ENCODE measurements around the gene OPRM1. TPM values are rescaled to one million over a fixed set of nuclear protein-coding genes. Genes with fewer than 3 reads are reported as not detected.
"Not testable (repeated sequence)": the region's sequence is repeated elsewhere in the genome, so short reads cannot be mapped to it uniquely, and the experiment has no call there.

Gene OPRM1
- total RNA-seq, 1 experiment from 2014 or later = not detected

- Mint-ChIP-seq H3K36me3 (ENCODE audit: insufficient read depth, unreplicated experiment) (no peaks in the 10 kb centered on the region), H3K4me1 (ENCODE audit: low read depth, unreplicated experiment) (no peaks in the 10 kb centered on the region), H3K27me3 (ENCODE audit: insufficient read depth, unreplicated experiment) (no peaks in the 10 kb centered on the region), H3K4me3 (ENCODE audit: unreplicated experiment) (no peak overlapping the region), H3K27ac (ENCODE audit: unreplicated experiment) (no peak overlapping the region), H3K9me3 (ENCODE audit: unreplicated experiment) (peaks cover 4% of the 10 kb centered on the region)
- Histone ChIP-seq H3K9me3 (peaks cover 8% of the 10 kb centered on the region; the same call in 1 of the 2 replicates), H3K4me3 (ENCODE audit: low read depth, low read length) (no peak overlapping the region), H3K36me3 (ENCODE audit: control insufficient read depth, insufficient read depth, low read length) (no peaks in the 10 kb centered on the region), H3K27me3 (replicated peaks; ENCODE audit: control insufficient read depth, insufficient read depth, low read length) (no peaks in the 10 kb centered on the region), H3K4me1 (no peaks in the 10 kb centered on the region)
- no peak for DNase-seq
- TF ChIP-seq CTCF (IDR thresholded peaks at IDR 0.05; ENCODE audit: insufficient read depth in 1 of 2, low read depth in 1 of 2, low read length in 1 of 2, severe bottlenecking in 1 of 2, unreplicated experiment in 1 of 2) = no peak
- POLR2A ChIA-PET = no interaction called here
- CTCF ChIA-PET = no interaction called here
- intact Hi-C loops (cut with micrococcal nuclease; ENCODE audit: unreplicated experiment) = no loop called here
- no TSS peak for BruUV-seq (replicated peaks)
These were observed 148.7 kb downstream of the OPRM1 start for GRCh38 chr6:154187714-154188113.

GRCh38 chr6:154196333-154196885 lies 157.4 kb downstream of the OPRM1 start:
- Histone ChIP-seq H3K4me3 (ENCODE audit: low read depth, low read length) (no peak overlapping the region), H3K4me1 (no peaks in the 10 kb centered on the region), H3K9me3 (no peaks in the 10 kb centered on the region), H3K36me3 (ENCODE audit: control insufficient read depth, insufficient read depth, low read length) (no peaks in the 10 kb centered on the region), H3K27me3 (replicated peaks; ENCODE audit: control insufficient read depth, insufficient read depth, low read length) (no peaks in the 10 kb centered on the region)
- no peaks in the 10 kb centered on the region for H3K27me3 Mint-ChIP-seq (ENCODE audit: insufficient read depth, unreplicated experiment)
- intact Hi-C loops (cut with micrococcal nuclease; ENCODE audit: unreplicated experiment) = no loop called here
- ChIA-PET CTCF (no interaction called here), POLR2A (no interaction called here)
- BruUV-seq (replicated peaks) = no TSS peak
- no peak for TF ChIP-seq CTCF (IDR thresholded peaks at IDR 0.05; ENCODE audit: insufficient read depth in 1 of 2, low read depth in 1 of 2, low read length in 1 of 2, severe bottlenecking in 1 of 2, unreplicated experiment in 1 of 2)
- no peak overlapping the region for H3K27ac Mint-ChIP-seq (ENCODE audit: unreplicated experiment)
- no peak for DNase-seq
- H3K9me3 Mint-ChIP-seq (ENCODE audit: unreplicated experiment) = no peaks in the 10 kb centered on the region
- H3K36me3 Mint-ChIP-seq (ENCODE audit: insufficient read depth, unreplicated experiment) = no peaks in the 10 kb centered on the region
- no peaks in the 10 kb centered on the region for H3K4me1 Mint-ChIP-seq (ENCODE audit: low read depth, unreplicated experiment)
- no peak overlapping the region for H3K4me3 Mint-ChIP-seq (ENCODE audit: unreplicated experiment)

- no peaks in the 10 kb centered on the region for H3K27me3 Mint-ChIP-seq (ENCODE audit: insufficient read depth, unreplicated experiment)
- Histone ChIP-seq H3K4me1 (no peaks in the 10 kb centered on the region), H3K27me3 (replicated peaks; ENCODE audit: control insufficient read depth, insufficient read depth, low read length) (no peaks in the 10 kb centered on the region), H3K36me3 (ENCODE audit: control insufficient read depth, insufficient read depth, low read length) (no peaks in the 10 kb centered on the region), H3K9me3 (no peaks in the 10 kb centered on the region), H3K4me3 (ENCODE audit: low read depth, low read length) (no peak overlapping the region)
- H3K4me3 Mint-ChIP-seq (ENCODE audit: unreplicated experiment) = no peak overlapping the region
- no TSS peak for BruUV-seq (replicated peaks)
- intact Hi-C loops (cut with micrococcal nuclease; ENCODE audit: unreplicated experiment) = no loop called here
- TF ChIP-seq CTCF (IDR thresholded peaks at IDR 0.05; ENCODE audit: insufficient read depth in 1 of 2, low read depth in 1 of 2, low read length in 1 of 2, severe bottlenecking in 1 of 2, unreplicated experiment in 1 of 2) = no peak
- no peaks in the 10 kb centered on the region for H3K4me1 Mint-ChIP-seq (ENCODE audit: low read depth, unreplicated experiment)
- H3K27ac Mint-ChIP-seq (ENCODE audit: unreplicated experiment) = no peak overlapping the region
- no peaks in the 10 kb centered on the region for H3K36me3 Mint-ChIP-seq (ENCODE audit: insufficient read depth, unreplicated experiment)
- no peaks in the 10 kb centered on the region for H3K9me3 Mint-ChIP-seq (ENCODE audit: unreplicated experiment)
- CTCF ChIA-PET = no interaction called here
- POLR2A ChIA-PET = no interaction called here
- no peak for DNase-seq
These were observed 158.3 kb downstream of the OPRM1 start for GRCh38 chr6:154197196-154197860.

GRCh38 chr6:154201688-154202087 lies 162.6 kb downstream of the OPRM1 start:
- H3K9me3 ChIP-seq; DNase-seq; BruUV-seq (replicated peaks); H3K27me3 ChIP-seq (replicated peaks; ENCODE audit: control insufficient read depth, insufficient read depth, low read length); H3K36me3 ChIP-seq (ENCODE audit: control insufficient read depth, insufficient read depth, low read length); CTCF ChIA-PET; POLR2A ChIA-PET; H3K27ac Mint-ChIP-seq (ENCODE audit: unreplicated experiment); H3K4me1 ChIP-seq; intact Hi-C loops (cut with micrococcal nuclease; ENCODE audit: unreplicated experiment); H3K4me1 Mint-ChIP-seq (ENCODE audit: low read depth, unreplicated experiment); H3K36me3 Mint-ChIP-seq (ENCODE audit: insufficient read depth, unreplicated experiment); H3K9me3 Mint-ChIP-seq (ENCODE audit: unreplicated experiment); H3K4me3 Mint-ChIP-seq (ENCODE audit: unreplicated experiment); H3K4me3 ChIP-seq (ENCODE audit: low read depth, low read length); H3K27me3 Mint-ChIP-seq (ENCODE audit: insufficient read depth, unreplicated experiment): not testable (repeated sequence)

All from Caco-2 (cell line).